Natural killer cell treated with Interleukin-12 subunit alpha and Interleukin-12 subunit beta and Interleukin-15 and Interleukin-18, amount 100 ng/mL, for 72 hours (primary cell): Measurements from ENCODE around the gene PER2. TPM values are rescaled to one million over a fixed set of nuclear protein-coding genes. Genes with fewer than 3 reads are reported as not detected.
"Not testable (repeated sequence)": the region's sequence is repeated elsewhere in the genome, so short reads cannot be mapped to it uniquely, and the experiment has no call there.

Experiments
- ATAC-seq, 2 donors: fragments of 150-1000 bp; cut with Tn5 transposase in 1 of 2; sonication (Bioruptor Pico), chemical (Tn5 transposase) in 1 of 2; 2 replicates each; pipeline ENCODE4 v1.10.0; 2021
- DNase-seq: peaks from one replicate; pipeline ENCODE4 v3.0.0; 2022; ENCODE audit warnings: low spot score
- H3K27ac Mint-ChIP-seq, 2 donors: 1 replicate in 1 of 2; 2 replicates in 1 of 2; pipeline ENCODE4 v1.8.0; 2022; ENCODE audit warnings: mixed read lengths in 2 of 2, mild to moderate bottlenecking in 1 of 2, moderate library complexity in 1 of 2
- H3K27me3 Mint-ChIP-seq, 2 donors: 1 replicate in 1 of 2; 2 replicates in 1 of 2; pipeline ENCODE4 v1.8.0; 2022; ENCODE audit warnings: mixed read lengths in 2 of 2
- H3K36me3 Mint-ChIP-seq: one replicate; pipeline ENCODE4 v1.8.0; 2022; ENCODE audit warnings: mixed read lengths
- H3K4me1 Mint-ChIP-seq, 2 donors: 1 replicate in 1 of 2; 2 replicates in 1 of 2; pipeline ENCODE4 v1.8.0; 2022; ENCODE audit warnings: low read depth in 2 of 2, mixed read lengths in 2 of 2, mild to moderate bottlenecking in 1 of 2
- H3K4me3 Mint-ChIP-seq: one replicate; pipeline ENCODE4 v1.8.0; 2022; ENCODE audit warnings: mixed read lengths
- H3K9me3 Mint-ChIP-seq: 2 replicates; pipeline ENCODE4 v1.8.0; 2022; ENCODE audit warnings: mixed read lengths
- total RNA-seq, 2 donors: library from RNA; stranded (reverse); gene quantifications; one replicate each; pipeline ENCODE4 v1.2.3, GENCODE V29; 2022

The PER2 gene
- total RNA-seq, 2 donors from 2014 or later, result 13.8 to 18.4 TPM

DNA sequence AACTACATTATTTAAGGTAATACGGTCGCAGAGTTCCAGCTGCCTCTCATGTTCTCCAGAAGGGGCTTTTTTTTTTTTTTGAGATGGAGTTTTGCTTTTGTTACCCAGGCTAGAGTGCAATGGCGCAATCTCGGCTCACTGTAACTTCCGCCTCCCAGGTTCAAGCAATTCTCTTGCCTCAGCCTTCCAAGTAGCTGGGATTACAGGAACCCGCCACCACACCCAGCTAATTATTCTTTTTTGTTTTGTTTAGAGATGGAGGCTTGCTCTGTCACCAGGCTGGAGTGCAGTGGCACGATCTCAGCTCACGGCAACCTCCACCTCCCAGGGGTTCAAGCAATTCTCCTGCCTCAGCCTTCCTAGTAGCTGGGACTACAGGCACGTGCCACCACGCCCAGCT is 15.0 kb downstream of the PER2 start:
- H3K9me3 Mint-ChIP-seq, H3K4me1 Mint-ChIP-seq, H3K27me3 Mint-ChIP-seq, ATAC-seq, H3K4me3 Mint-ChIP-seq, H3K27ac Mint-ChIP-seq: not testable (repeated sequence)
- peak; percentile 20 for DNase-seq
- peaks cover 10% of the 10 kb centered on the region for H3K36me3 Mint-ChIP-seq

DNA sequence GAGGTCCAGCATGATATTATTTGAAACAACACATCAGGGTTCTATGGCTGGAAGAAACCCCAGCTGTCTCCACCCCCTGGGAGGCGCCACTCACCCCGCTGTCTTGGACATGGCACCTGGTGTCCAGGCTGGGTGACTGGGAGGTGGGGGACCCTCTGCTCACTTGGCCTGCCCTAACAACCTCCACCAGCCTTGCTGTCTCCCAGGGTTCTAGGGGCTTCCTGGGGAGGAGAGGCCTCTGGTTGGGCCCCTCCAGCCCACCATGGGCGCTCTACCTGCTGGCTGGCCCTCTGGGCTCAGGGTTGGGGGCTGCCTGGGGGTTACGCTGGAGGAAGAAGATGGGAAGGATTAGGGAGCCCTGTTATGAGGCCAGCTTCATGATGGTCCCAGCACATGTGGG is 16.3 kb downstream of the PER2 start:
- Mint-ChIP-seq H3K4me1 (no peaks in the 10 kb centered on the region), H3K27ac (no peak overlapping the region)

DNA sequence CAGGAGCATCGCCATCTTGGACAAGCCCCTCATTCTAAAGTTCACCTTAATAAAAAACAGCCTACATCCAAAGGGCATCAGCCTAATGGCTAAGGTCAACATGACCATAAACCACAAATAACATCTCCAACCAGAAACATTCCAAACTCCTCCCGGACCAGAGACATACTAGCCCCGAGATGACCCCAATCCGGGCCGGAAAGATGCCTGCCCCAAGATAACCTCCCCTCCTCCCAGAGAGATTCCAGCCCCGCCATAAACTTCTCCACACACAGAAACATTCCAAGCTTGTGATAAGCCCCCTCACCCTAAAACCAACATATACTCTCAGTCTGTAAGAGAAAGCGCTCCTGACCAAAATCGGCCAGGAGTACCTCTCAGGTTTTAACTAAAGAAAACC is 16.7 kb downstream of the PER2 start:
- not testable (repeated sequence) for H3K9me3 Mint-ChIP-seq, H3K27me3 Mint-ChIP-seq, H3K4me3 Mint-ChIP-seq, H3K27ac Mint-ChIP-seq, ATAC-seq, H3K4me1 Mint-ChIP-seq
- peak; percentile 32 for DNase-seq
- H3K36me3 Mint-ChIP-seq, result peaks cover 10% of the 10 kb centered on the region

More for the DNA sequence above, 16.3 kb downstream of the PER2 start:
- peaks cover 10% of the 10 kb centered on the region for H3K36me3 Mint-ChIP-seq
- no peaks in the 10 kb centered on the region for H3K27me3 Mint-ChIP-seq
- ATAC-seq (no peak), DNase-seq (peak; percentile 23)
- no peak overlapping the region for H3K4me3 Mint-ChIP-seq
- H3K9me3 Mint-ChIP-seq, result no peaks in the 10 kb centered on the region

DNA sequence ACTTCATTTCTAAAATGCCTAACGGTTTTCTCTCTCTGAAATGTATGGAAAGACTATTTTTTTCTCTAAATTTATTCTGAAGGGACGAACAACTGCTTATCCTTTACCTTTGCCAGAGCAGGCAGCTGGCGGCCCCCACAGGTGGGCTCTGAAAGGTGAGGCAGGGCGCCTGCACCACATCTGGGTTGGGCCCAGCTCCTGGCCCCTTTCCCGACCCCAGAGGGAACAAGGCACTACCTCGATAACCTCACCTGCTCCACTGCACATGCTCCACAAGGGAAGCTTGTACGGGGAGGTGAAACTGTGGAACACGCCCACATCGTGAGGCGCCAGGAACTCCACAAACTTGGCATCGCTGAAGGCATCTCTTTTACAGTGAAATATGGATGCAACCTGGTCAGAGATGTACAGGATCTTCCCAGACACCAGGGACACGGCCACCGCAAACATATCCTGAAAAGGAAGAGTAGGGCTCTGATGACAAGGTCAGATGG is 17.3 kb downstream of the PER2 start:
- no peak overlapping the region for H3K27ac Mint-ChIP-seq
- H3K36me3 Mint-ChIP-seq, result peaks cover 10% of the 10 kb centered on the region
- ATAC-seq (no peak), DNase-seq (peak; percentile 46)
- H3K4me1 Mint-ChIP-seq, result no peaks in the 10 kb centered on the region
- no peaks in the 10 kb centered on the region for H3K27me3 Mint-ChIP-seq
- H3K9me3 Mint-ChIP-seq, result no peaks in the 10 kb centered on the region
- no peak overlapping the region for H3K4me3 Mint-ChIP-seq

DNA sequence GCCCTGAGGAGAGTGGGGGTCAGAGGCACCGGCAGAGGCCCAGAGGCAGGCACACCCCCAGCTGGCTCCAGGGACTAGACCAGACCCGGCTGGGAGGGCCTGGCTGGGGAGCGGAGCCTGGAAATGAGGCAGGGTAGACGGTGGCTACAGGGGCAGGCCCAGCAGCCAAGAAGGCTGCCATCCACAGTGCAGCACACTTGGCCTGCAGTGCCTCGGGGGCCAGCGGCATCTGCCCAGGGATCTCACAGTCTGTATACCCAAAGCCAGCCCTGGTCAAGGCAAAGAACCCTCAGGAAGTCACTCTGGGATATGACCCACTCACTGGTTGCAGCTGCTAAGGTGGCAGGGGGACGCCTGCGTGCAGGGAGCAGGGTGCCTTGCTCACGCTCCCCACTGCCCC is 17.8 kb downstream of the PER2 start:
- no peaks in the 10 kb centered on the region for H3K27me3 Mint-ChIP-seq
- ATAC-seq (peak in 1 of 2 donors; percentile 28), DNase-seq (peak; percentile 62)
- no peak overlapping the region for H3K27ac Mint-ChIP-seq
- no peaks in the 10 kb centered on the region for H3K9me3 Mint-ChIP-seq
- peaks cover 10% of the 10 kb centered on the region for H3K36me3 Mint-ChIP-seq
- no peaks in the 10 kb centered on the region for H3K4me1 Mint-ChIP-seq
- H3K4me3 Mint-ChIP-seq, result no peak overlapping the region

DNA sequence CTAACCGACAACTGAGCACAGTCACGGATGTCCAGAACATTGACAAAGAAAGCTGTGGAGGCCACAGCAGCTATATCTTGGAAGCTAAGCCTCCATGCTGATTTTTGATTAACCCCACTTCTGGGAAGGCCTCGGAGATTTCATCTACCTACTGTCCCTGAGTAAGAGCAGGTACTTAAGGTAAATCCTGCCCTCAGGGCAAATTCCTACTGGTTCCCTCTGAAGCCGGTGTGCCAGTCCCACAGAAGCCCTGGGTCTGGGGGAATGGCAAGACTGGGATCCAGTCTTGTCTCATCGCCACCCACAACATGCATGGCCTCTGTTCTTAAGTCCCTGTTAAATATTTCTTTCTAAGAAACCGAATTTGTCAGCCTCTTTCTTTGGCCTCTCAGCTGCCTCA is 18.7 kb downstream of the PER2 start:
- Mint-ChIP-seq H3K27me3 (no peaks in the 10 kb centered on the region), H3K36me3 (peaks cover 10% of the 10 kb centered on the region), H3K27ac (no peak overlapping the region)

DNA sequence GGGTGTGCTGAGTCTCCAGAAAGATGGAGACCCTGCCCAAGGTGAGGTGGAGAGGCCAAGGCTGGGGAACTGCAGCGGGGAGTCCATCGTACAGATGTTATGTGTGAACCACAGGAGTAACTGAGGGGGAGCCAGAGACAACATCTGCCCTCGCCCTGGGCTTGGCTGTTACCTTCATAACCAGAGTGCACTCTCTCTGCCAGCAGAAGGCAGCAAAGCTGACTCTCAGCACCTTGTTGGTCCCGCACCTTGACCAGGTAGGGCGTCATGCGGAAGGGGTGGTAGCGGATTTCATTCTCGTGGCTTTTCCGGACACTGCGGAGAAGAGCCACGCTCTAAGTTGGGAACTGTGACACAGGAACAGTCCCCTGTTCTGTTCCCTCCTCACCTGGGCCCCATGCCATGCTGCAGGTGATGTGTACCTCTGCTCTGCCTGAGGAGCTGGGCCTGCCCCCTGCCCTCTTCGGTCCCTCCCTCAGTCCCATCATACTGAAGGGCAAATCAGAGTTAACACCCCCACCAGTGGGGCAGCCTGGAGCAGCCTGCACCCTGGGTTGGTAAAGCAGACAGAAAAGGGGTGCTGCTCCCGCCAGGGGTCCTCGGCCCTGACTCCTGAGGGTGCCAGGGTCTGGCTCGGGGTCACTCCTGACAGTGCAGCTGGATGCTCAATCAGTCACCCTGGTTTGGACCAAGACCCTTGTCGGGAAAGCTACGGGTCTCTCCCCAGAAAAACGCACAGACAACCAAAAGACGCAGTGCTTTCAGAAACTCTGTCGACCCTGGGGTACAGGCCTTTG is 20.3 kb downstream of the PER2 start:
- peaks cover 4 to 6% of the 10 kb centered on the region in 2 donors for H3K4me1 Mint-ChIP-seq

More for the DNA sequence above, 18.7 kb downstream of the PER2 start:
- ATAC-seq (no peak), DNase-seq (peak; percentile 3)
- no peaks in the 10 kb centered on the region for H3K9me3 Mint-ChIP-seq
- H3K4me1 Mint-ChIP-seq, result no peaks in the 10 kb centered on the region
- H3K4me3 Mint-ChIP-seq, result no peak overlapping the region

DNA sequence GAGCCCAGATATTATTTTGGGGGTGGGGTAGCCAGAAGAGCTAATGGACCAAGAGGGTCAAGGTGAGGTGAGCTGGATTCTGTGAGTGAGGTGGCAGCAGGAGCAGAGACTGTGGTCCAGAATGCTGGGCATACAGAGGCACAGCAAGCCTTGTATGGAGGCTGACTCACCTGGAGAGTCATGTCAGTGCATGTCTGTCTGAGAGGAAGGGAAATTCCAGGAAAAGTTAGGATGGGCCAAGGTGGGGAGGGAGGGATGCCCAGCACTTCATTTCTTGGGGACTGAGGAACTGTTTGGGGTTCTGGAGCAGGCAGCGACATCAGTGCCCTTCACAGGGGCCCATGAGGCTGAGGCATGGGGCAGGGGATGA is 21.1 kb downstream of the PER2 start:
- Mint-ChIP-seq H3K4me3 (no peak overlapping the region), H3K4me1 (peaks cover 4 to 6% of the 10 kb centered on the region in 2 donors), H3K9me3 (no peaks in the 10 kb centered on the region), H3K36me3 (peaks cover 6% of the 10 kb centered on the region), H3K27me3 (no peaks in the 10 kb centered on the region), H3K27ac (no peak overlapping the region)
- DNase-seq (no peak), ATAC-seq (peak in 1 of 2 donors; percentile 28)

More for the DNA sequence above, 20.3 kb downstream of the PER2 start:
- ATAC-seq (peak in 1 of 2 donors; percentile 21), DNase-seq (peak; percentile 53)
- Mint-ChIP-seq H3K9me3 (no peaks in the 10 kb centered on the region), H3K36me3 (peaks cover 8% of the 10 kb centered on the region), H3K27ac (no peak overlapping the region), H3K27me3 (no peaks in the 10 kb centered on the region), H3K4me3 (no peak overlapping the region)

DNA sequence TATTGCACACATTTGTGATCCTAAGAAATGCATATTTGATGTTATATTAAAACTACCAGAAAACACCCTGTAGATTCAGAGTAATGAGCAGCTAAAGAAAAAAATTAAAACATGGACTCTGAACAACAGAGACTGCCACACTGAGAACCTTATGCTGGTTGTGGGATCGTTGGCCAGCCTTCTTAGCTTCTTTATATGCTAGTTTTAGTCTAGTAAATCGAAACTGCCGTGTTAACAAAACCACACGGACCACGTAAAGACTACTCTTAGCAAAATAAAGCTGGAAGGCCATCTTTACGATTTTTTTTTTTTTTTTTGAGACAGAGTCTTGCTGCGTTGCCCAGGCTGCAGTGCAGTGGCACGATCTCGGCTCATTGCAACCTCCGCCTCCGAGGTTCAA is 22.8 kb downstream of the PER2 start:
- Mint-ChIP-seq H3K9me3 (no peaks in the 10 kb centered on the region), H3K27me3 (no peaks in the 10 kb centered on the region), H3K4me3 (no peak overlapping the region), H3K4me1 (peaks cover 4 to 6% of the 10 kb centered on the region in 2 donors), H3K27ac (no peak overlapping the region), H3K36me3 (peaks cover 6% of the 10 kb centered on the region)
- ATAC-seq (no peak), DNase-seq (no peak)

DNA sequence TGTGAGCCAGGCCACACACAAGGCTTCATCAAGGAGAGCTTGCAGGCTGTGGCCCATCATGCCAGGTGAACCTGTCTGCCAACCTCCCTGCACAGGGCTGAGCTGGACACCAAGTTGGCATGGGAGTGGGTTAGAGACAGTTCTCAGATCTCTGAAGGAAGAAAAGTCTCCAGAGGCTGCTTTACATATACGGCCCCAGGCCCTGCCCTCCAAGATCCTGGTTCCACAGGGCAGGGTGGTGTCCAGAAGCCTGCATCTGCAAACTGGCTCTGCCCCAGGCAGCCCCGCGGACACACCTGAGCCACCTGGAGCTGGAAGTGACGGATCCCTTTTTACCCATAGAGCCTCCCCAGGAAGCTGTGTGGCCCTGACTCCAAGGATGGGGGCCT is 24.3 kb downstream of the PER2 start:
- ATAC-seq, result no peak
- H3K36me3 Mint-ChIP-seq, result no peaks in the 10 kb centered on the region
- no peak overlapping the region for H3K27ac Mint-ChIP-seq
- no peaks in the 10 kb centered on the region for H3K9me3 Mint-ChIP-seq
- no peak overlapping the region for H3K4me3 Mint-ChIP-seq
- peaks cover 4 to 6% of the 10 kb centered on the region in 2 donors for H3K4me1 Mint-ChIP-seq
- DNase-seq, result no peak
- no peaks in the 10 kb centered on the region for H3K27me3 Mint-ChIP-seq

DNA sequence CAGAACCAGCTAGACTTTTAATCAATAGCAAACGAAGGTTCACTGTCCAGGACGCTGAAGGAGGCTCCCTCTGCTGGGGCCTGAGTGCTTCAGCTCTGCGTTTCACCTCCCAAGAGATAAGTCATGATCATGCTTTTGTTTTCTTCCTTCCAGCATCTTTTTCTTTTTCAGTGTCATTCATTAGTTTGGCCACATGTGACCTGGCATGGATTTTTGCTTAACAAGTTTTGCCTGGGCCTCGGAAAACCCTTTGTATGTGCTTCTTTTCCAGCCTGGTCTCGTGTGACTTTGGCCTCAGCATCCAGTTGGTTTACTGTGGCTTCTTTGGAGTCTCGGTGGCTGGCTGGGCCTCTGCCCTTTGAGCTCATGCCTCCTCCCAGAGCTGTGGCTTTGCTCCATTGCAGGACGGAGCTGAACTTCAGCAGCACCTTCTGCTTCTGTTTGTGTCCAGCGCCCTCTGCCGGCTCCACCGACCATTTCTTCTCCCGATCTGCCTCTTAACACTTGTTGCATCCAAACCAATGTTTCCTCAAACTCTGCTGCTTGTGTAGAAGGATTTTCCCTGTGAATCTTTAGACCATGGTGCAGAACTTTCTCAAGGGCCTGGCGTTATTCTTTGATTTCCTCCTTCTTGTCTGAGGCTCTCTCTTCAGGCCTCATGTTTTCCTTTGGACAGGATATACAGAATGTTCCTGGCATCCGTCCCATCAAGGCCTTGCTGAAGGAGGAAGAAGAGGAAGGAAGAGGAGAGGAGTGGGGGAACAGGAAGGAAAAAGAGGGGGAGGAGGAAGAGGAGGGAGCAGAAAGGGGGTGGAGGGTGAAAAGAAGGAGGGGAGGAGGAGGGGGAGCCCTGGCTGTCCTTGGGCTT is 25.0 kb downstream of the PER2 start:
- ATAC-seq (no peak), DNase-seq (no peak)
- Mint-ChIP-seq H3K9me3 (no peaks in the 10 kb centered on the region), H3K27me3 (no peaks in the 10 kb centered on the region), H3K4me1 (peaks cover 4 to 6% of the 10 kb centered on the region in 2 donors), H3K4me3 (no peak overlapping the region), H3K27ac (no peak overlapping the region), H3K36me3 (no peaks in the 10 kb centered on the region)

DNA sequence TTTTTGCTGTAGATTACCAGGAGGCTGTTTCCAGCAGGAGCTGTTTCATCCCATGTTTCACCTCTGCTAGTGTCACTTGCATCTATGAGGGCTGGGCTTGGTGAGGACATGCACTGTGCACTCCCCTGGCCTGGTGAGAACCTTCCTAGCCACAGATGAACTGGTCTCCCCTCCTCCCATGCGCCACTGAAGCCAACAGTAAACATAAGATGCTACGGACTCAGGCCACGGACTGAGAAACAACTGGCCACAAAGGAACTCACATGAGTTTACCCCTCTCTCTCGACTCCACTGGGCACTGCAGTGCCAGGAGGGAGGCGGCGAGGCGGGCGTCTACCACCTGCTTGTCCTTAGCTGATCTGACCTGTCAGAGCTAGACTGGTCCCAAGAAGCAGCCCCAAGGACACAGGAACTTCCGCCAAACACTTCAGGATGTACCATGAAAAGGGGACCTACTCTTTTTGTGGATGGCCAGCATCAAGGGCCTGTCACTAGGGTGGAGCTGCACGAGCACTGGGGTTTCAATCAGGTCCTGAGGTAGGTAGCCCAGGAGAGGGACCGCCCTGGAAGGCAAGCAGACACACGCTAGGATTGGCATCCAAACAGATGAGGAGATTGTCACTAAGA is 25.8 kb downstream of the PER2 start:
- Mint-ChIP-seq H3K27me3 (no peaks in the 10 kb centered on the region), H3K36me3 (no peaks in the 10 kb centered on the region), H3K4me1 (peaks cover 4 to 6% of the 10 kb centered on the region in 2 donors), H3K4me3 (no peak overlapping the region), H3K9me3 (no peaks in the 10 kb centered on the region), H3K27ac (no peak overlapping the region)
- no peak for ATAC-seq
- DNase-seq, result no peak

DNA sequence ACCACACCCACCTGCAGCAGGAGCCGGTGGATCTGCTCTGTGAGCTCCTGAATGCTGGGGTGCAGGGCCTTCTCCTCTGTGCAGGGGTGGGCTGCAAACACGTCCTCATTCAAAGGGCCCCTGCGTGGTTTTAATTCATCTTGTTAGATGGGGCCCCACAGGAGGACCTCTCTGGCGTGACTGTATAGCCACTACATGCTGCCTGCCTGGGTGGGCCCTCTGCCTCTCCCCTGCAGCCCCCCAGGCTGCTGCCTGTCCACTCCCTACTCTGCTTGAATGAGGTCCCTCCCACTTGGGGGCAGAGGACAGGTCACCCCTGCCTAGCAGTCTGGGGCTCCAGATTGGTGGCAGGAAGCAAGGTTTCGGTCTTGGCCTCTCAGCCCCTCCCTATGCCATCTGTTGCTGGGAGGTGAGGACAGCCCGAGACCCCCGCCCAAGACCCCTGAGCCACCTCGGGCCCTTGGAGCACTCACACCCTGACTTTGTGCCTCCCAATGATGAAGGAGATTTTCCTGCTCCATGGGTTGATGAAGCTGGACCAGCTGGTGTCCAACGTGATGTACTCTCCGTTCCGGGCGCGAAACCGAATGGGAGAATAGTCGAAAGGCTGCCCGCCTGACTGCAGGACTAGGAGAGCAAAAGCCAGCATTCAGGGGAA is 26.6 kb downstream of the PER2 start:
- H3K27me3 Mint-ChIP-seq, result no peaks in the 10 kb centered on the region
- no peaks in the 10 kb centered on the region for H3K9me3 Mint-ChIP-seq
- peaks cover 4 to 6% of the 10 kb centered on the region in 2 donors for H3K4me1 Mint-ChIP-seq
- H3K27ac Mint-ChIP-seq, result no peak overlapping the region
- H3K4me3 Mint-ChIP-seq, result no peak overlapping the region
- peak; percentile 22 for DNase-seq
- no peaks in the 10 kb centered on the region for H3K36me3 Mint-ChIP-seq
- ATAC-seq, result no peak
